ENCODE data around the gene MLPH. TPM values are rescaled to one million over a fixed set of nuclear protein-coding genes. Genes with fewer than 3 reads are reported as not detected.

The MLPH gene
- total and polyA plus RNA-seq, 4 donors: 71.0 to 295 (median 192) TPM

GRCh38 chr2:237552908-237553307, 65.9 kb downstream of the MLPH start:
- no peak for ATAC-seq (ENCODE audit: insufficient read depth, low FRiP score)
- Histone ChIP-seq H3K27me3 (ENCODE audit: control insufficient read depth in 3 of 3, insufficient read depth in 3 of 3, low read length in 2 of 3) (peaks cover 0 to 2% (median 0%) of the 10 kb centered on the region in 3 donors), H3K9ac (ENCODE audit: insufficient read depth in 1 of 2, low read length in 2 of 2) (no peak overlapping the region), H3K27ac (ENCODE audit: low read depth in 1 of 2, low read length in 1 of 2) (no peak overlapping the region), H3K4me1 (ENCODE audit: control insufficient read depth in 5 of 5, insufficient read depth in 5 of 5, low read length in 5 of 5) (peaks cover 0 to 6% (median 0%) of the 10 kb centered on the region in 5 donors), H3K4me3 (no peak overlapping the region), H3K36me3 (ENCODE audit: control insufficient read depth in 4 of 4, insufficient read depth in 4 of 4, low read length in 4 of 4) (peaks cover 0 to 21% (median 0%) of the 10 kb centered on the region in 4 donors), H3K9me3 (ENCODE audit: control insufficient read depth in 4 of 4, insufficient read depth in 3 of 4, low read length in 3 of 4) (peaks cover 0 to 7% (median under 1%) of the 10 kb centered on the region in 4 donors)
- no peak for TF ChIP-seq CTCF (IDR thresholded peaks at IDR 0.05; ENCODE audit: control extremely low read depth, extremely low read depth)
- WGBS, 2 donors: 82 to 92% methylated on average over 6 of the region's 6 CpGs
- DNase-seq: no peak

GRCh38 chr2:237553948-237554347, 66.9 kb downstream of the MLPH start:
- no peak for ATAC-seq (ENCODE audit: insufficient read depth, low FRiP score)
- TF ChIP-seq CTCF (IDR thresholded peaks at IDR 0.05; ENCODE audit: control extremely low read depth, extremely low read depth): no peak
- Histone ChIP-seq H3K9me3 (ENCODE audit: control insufficient read depth in 4 of 4, insufficient read depth in 3 of 4, low read length in 3 of 4) (peaks cover 0 to 7% (median under 1%) of the 10 kb centered on the region in 4 donors), H3K27me3 (ENCODE audit: control insufficient read depth in 3 of 3, insufficient read depth in 3 of 3, low read length in 2 of 3) (peaks cover 0 to 2% (median 0%) of the 10 kb centered on the region in 3 donors), H3K4me3 (no peak overlapping the region), H3K36me3 (ENCODE audit: control insufficient read depth in 4 of 4, insufficient read depth in 4 of 4, low read length in 4 of 4) (peaks cover 0 to 21% (median 0%) of the 10 kb centered on the region in 4 donors), H3K9ac (ENCODE audit: insufficient read depth in 1 of 2, low read length in 2 of 2) (no peak overlapping the region), H3K4me1 (ENCODE audit: control insufficient read depth in 5 of 5, insufficient read depth in 5 of 5, low read length in 5 of 5) (peaks cover 0 to 11% (median 0%) of the 10 kb centered on the region in 5 donors), H3K27ac (ENCODE audit: low read depth in 1 of 2, low read length in 1 of 2) (no peak overlapping the region)
- no peak for DNase-seq
- WGBS, 2 donors: 78 to 81% methylated on average over 7 of the region's 7 CpGs

GRCh38 chr2:237555560-237555959, 68.5 kb downstream of the MLPH start:
- Histone ChIP-seq H3K4me3 (no peak overlapping the region), H3K36me3 (ENCODE audit: control insufficient read depth in 4 of 4, insufficient read depth in 4 of 4, low read length in 4 of 4) (peaks cover 0 to 17% (median 0%) of the 10 kb centered on the region in 4 donors), H3K27ac (ENCODE audit: low read depth in 1 of 2, low read length in 1 of 2) (no peak overlapping the region), H3K9me3 (ENCODE audit: control insufficient read depth in 4 of 4, insufficient read depth in 3 of 4, low read length in 3 of 4) (peaks cover 0 to 7% (median under 1%) of the 10 kb centered on the region in 4 donors), H3K9ac (ENCODE audit: insufficient read depth in 1 of 2, low read length in 2 of 2) (no peak overlapping the region), H3K27me3 (ENCODE audit: control insufficient read depth in 3 of 3, insufficient read depth in 3 of 3, low read length in 2 of 3) (peaks cover 0 to 2% (median 0%) of the 10 kb centered on the region in 3 donors), H3K4me1 (ENCODE audit: control insufficient read depth in 5 of 5, insufficient read depth in 5 of 5, low read length in 5 of 5) (peaks cover 0 to 8% (median 0%) of the 10 kb centered on the region in 5 donors)
- no peak for ATAC-seq (ENCODE audit: insufficient read depth, low FRiP score)
- WGBS, 2 donors: 100% methylated on average over 1 of the region's 1 CpG
- TF ChIP-seq CTCF (IDR thresholded peaks at IDR 0.05; ENCODE audit: control extremely low read depth, extremely low read depth): no peak
- no peak for DNase-seq

All from lung (tissue), 12 donors.